HG03060 (cell line): ENCODE data around the gene TAOK1.

ENCODE experiments used
- ATAC-seq: cut with Tn5 transposase; IDR thresholded peaks from one replicate; pipeline ENCODE4 v1.9.1; 2021; ENCODE audit warnings: low read depth, moderate number of reproducible peaks; ENCODE audit not compliant: unreplicated experiment

Gene TAOK1

GRCh38 chr17:29579866-29580771 lies 190.0 kb downstream of the TAOK1 start:
- ATAC-seq: peak; percentile 76

DNA sequence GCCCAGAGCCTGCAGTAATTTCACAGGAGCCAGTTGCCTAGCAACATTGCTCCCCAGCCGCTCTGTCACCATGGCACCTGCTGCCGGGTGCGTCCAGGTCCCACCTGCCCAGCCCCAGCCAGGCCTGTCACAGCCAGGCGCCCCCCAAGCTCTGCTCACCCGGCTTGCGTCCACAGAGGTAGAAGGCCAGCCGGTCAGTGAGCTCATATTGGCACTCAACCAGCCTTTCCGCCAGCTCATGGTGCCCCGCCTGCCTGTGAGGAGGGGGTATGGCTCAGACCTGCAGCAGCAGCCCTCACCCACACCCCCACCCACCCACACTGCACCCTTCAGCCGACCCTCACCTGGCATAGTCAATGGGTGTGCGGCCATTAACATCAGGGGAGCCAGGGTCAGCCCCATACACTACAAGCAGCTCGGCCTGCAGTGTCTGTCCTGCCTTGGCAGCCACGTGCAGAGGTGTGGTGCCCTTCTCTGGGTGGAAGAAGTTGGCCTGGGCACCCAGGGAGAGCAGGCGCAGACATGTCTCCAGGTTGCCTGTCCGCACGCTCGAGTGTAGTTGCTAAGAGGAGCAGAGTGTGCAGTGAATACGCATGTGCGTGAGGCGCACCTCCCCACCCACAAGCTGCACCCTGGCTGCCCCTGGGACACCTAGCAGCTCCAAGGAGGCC lies 191.6 kb downstream of the TAOK1 start:
- no peak for ATAC-seq

- ATAC-seq: no peak
Observed at GRCh38 chr17:29582254-29582765, 192.1 kb downstream of the TAOK1 start.

- ATAC-seq: no peak
Observed at GRCh38 chr17:29582772-29583171, 192.6 kb downstream of the TAOK1 start.

DNA sequence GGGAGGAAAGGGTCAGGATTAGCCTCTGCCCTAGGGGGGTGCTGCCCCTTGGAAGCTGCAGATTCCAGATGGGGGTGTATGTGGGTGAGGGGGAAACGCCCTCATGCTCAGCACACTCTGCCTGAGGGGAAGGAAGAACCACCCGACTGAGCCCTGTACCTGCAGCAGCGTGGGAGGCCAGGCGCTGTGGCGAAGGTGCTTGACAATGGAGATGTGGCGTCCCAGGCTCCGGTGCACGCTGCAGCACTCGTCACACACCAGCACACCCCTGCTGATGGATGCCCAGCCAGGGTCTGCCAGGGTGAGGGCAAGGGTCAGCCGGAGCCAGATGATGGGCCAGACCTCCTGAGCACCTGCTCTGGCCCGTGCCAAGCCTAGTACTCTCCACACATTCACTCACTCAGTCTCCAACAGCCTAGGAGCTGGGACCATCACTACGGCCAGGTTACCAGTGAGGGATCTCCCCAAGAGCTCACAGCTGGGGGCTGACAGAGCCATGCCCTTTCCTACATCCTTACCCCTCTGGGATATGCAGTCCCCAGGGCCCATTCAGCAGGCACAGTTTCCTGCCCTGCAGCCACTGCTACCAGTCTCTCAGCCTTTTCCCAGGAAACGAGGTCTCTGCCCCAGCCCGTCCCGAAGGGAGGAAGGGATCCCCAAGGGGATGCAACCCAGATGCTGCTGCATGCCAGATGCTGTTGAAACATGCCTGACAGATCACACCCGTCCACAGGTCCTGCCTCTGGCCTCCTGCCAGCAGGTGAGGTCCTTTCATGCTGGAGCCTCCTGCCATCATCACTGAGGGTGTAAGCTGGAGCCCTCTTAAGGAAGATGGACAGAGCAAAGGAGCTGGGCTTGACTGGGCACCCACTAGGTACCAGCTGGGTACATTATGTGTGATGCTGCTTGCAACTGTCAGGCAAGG lies 193.4 kb downstream of the TAOK1 start:
- no peak for ATAC-seq

- no peak for ATAC-seq
Observed at GRCh38 chr17:29584452-29585079, 194.4 kb downstream of the TAOK1 start.

GRCh38 chr17:29585080-29585751 lies 195.1 kb downstream of the TAOK1 start:
- ATAC-seq: no peak

- ATAC-seq: no peak
Observed at GRCh38 chr17:29586676-29587469, 196.7 kb downstream of the TAOK1 start.

DNA sequence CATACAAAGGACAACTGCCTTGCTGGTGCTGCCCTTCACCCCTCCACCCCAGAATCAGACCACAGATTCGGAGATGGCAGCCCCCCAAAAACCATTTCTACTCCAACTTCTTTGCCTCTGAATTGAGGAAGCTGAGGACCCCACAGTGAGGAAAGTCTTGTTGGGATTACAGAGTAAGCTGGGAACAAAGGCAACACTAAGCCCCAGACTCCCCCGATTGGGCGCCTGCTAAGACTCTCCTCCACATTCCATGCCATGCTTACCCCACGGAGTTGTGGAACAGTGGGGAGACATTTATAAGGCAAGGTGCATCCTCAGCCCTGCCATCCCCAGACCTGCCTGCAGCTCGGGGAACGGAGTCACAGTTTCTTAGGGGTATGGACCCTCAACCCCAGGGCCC lies 197.4 kb downstream of the TAOK1 start:
- ATAC-seq: no peak

GRCh38 chr17:29588017-29588561 lies 197.9 kb downstream of the TAOK1 start:
- ATAC-seq: no peak

DNA sequence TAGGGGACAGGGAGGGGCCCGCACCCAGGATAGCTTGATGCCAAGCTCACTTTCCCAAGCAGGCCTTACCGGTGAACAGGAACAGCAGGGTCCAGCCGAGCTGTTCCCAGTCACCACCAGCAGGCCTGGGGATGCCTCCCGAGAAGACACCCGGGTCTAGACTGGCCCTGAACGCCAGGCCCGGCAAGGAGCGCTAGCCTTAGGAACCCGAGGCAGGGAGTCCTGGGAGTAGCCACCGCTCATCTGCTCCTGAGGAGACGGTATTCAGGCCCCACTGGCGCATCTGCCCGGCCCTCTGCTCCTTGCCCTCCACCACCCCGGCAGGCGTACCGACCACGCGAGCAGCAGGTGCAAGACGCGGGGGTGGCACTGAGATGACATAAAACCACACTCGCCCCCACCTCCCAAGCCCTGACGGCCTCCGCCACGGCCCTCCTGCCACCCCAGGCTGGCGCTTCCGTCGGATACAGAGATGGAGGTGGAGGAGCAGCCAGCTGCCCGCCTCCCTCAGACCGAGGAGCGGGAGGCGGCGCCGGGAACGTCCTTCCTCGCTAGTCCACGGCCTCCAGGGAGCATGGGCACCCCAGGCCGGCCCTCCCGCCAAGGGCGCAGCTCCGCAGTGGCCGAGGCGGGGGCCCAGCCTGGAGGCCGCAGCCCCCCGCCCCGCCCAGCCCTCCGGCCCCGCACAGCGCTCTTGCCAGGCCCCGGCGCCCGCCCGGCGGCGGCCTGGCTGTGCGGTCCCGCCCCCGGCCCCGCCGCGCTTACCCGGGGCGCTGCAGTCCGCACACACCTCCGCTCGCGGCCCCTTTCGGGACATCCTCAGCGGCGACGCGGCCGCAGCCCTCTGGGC lies 198.6 kb downstream of the TAOK1 start:
- no peak for ATAC-seq

- no peak for ATAC-seq
Observed at GRCh38 chr17:29589524-29590410, 199.6 kb downstream of the TAOK1 start, which contains the start of gene GIT1. Gene GIT1, minus strand, starts transcription at chr17:29589648. Its CDS starts 270 bp downstream, at chr17:29589378.

DNA sequence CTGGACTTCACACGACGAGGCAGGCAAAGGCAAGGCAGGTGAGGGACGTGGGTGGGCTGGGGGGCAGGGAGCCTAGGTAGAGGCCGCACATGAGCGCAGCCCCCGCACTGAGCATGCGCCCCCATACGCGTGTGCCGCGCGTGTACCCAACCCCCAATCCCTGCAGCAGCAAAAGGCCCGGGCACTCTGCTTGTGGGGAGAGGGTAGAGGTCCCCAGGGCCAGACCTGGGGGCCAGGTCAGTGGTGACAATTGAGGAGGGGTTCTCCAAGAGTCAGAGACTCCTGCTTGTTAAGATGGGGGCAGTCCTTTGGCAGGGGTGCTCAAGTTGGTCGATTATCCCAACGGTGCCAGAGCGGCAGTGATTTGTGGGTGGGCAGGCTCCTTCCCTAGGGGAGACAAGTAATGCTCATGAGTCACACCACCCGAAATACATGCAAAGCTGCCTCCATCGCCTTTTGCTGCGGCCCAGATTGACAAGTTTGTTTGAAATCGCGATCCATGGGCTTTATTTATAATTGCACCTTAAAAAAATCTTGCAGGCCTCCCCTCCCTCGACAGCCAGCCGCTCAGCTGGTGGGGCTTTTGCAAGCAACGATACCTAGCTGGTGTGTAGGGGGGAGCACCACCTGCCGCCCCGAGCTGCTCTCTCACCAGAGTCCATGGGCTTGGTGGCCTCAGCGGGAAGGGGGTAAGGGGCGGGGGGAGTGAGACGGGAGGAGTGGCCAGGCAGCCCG lies 200.4 kb downstream of the TAOK1 start:
- ATAC-seq: no peak

DNA sequence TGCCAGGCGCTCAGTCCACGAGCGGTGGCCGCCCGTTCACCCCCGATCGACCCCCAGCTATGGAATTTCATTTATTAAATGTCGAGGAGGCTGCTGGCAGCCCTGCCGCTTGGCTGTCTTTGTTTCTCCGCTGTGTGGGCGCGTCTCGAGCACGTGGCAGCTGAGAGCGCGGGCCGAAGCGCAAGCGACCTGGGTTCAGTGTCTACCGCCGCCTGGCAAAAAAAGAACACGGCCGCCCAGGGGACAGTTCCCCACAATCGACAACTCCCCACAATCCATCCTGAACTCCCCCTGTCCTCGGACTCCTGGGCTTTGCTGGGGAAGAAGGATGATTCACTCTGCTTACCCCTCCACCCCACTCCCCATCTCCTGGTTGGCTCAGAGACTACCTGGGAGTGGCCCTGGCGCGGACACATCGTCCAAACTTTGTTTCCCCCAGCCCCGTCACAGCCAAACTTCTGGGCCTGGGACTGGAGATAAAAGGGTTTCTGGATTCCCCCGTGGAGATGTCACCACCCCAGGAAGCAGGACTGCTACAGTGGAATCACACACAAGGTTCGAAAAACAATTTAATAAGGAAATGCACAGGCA lies 201.1 kb downstream of the TAOK1 start:
- no peak for ATAC-seq
